CD14-positive monocyte (primary cell): ENCODE data around the gene PRIMPOL. TPM values are rescaled to one million over a fixed set of nuclear protein-coding genes. Genes with fewer than 3 reads are reported as not detected.

Experiments
- DNase-seq, 3 donors: peaks; one replicate each; pipeline ENCODE4 v3.0.0-alpha.2; 2011 to 2022
- H2AFZ ChIP-seq: 2 replicates; pipeline ENCODE4 v1.6.0; 2012; ENCODE audit warnings: mild to moderate bottlenecking, low read depth, low read length, inconsistent platforms; ENCODE audit not compliant: insufficient read depth, poor library complexity, severe bottlenecking
- H3K27ac ChIP-seq, 2 donors: 1 replicate in 1 of 2; 2 replicates in 1 of 2; pipeline ENCODE4 v1.5.1; 2012 to 2013; ENCODE audit warnings: low read length in 2 of 2, control low read depth in 1 of 2, inconsistent platforms in 1 of 2, low read depth in 1 of 2, mild to moderate bottlenecking in 1 of 2
- H3K27me3 ChIP-seq, 2 donors: one replicate each; pipeline versions ENCODE4 v1.6.0 to v1.6.1; 2011 to 2013; ENCODE audit warnings: low read length in 2 of 2; ENCODE audit not compliant: control insufficient read depth in 2 of 2, insufficient read depth in 2 of 2
- H3K36me3 ChIP-seq, 2 donors: replicated peaks in 1 of 2; 1 replicate in 1 of 2; 2 replicates in 1 of 2; pipeline versions ENCODE4 v1.5.1 to v1.6.1; 2012 to 2013; ENCODE audit warnings: low read length in 2 of 2, control low read depth in 1 of 2, inconsistent platforms in 1 of 2, mild to moderate bottlenecking in 1 of 2; ENCODE audit not compliant: insufficient read depth in 2 of 2, control insufficient read depth in 1 of 2
- H3K4me1 ChIP-seq, 2 donors: 1 replicate in 1 of 2; 2 replicates in 1 of 2; pipeline versions ENCODE4 v1.5.1 to v1.6.1; 2012 to 2013; ENCODE audit warnings: low read length in 2 of 2, control low read depth in 1 of 2, inconsistent platforms in 1 of 2, mild to moderate bottlenecking in 1 of 2, moderate library complexity in 1 of 2; ENCODE audit not compliant: insufficient read depth in 2 of 2, control insufficient read depth in 1 of 2
- H3K4me2 ChIP-seq: replicated peaks from 2 replicates; pipeline ENCODE3; 2012; ENCODE audit warnings: low read length, moderate library complexity, mild to moderate bottlenecking; ENCODE audit not compliant: poor library complexity, severe bottlenecking; ENCODE audit errors: extremely low read depth
- H3K4me3 ChIP-seq, 3 experiments: fragments of 200-600 bp in 1 of 3; sonication (generic) in 1 of 3; replicated peaks in 1 of 3; 1 replicate in 2 of 3; 2 replicates in 1 of 3; pipeline ENCODE4 v1.5.1; 2011 to 2013; ENCODE audit warnings: low read length in 3 of 3, mild to moderate bottlenecking in 3 of 3, control low read depth in 2 of 3, low read depth in 2 of 3, inconsistent platforms in 1 of 3, moderate library complexity in 1 of 3
- H3K79me2 ChIP-seq: 2 replicates; pipeline ENCODE4 v1.6.0; 2012; ENCODE audit warnings: mild to moderate bottlenecking, control low read depth, inconsistent platforms, low read length, moderate library complexity; ENCODE audit not compliant: insufficient read depth
- H3K9ac ChIP-seq: 2 replicates; pipeline ENCODE4 v1.6.0; 2017; ENCODE audit warnings: low read length, mild to moderate bottlenecking; ENCODE audit not compliant: insufficient read depth, poor library complexity, severe bottlenecking
- H3K9me3 ChIP-seq, 2 donors: replicated peaks in 1 of 2; 1 replicate in 1 of 2; 2 replicates in 1 of 2; pipeline versions ENCODE4 v1.5.1 to v1.6.1; 2012 to 2013; ENCODE audit warnings: low read length in 2 of 2, control low read depth in 1 of 2; ENCODE audit not compliant: control insufficient read depth in 1 of 2, insufficient read depth in 1 of 2
- H4K20me1 ChIP-seq: 2 replicates; pipeline ENCODE4 v1.6.0; 2012; ENCODE audit warnings: mild to moderate bottlenecking, low read length, control low read depth, moderate library complexity; ENCODE audit not compliant: insufficient read depth
- H3K27ac Mint-ChIP-seq, 7 donors: one replicate each; pipeline ENCODE4 v1.8.0; 2020; ENCODE audit warnings: mild to moderate bottlenecking in 7 of 7, mixed read lengths in 7 of 7, moderate library complexity in 6 of 7, inconsistent platforms in 2 of 7
- H3K27me3 Mint-ChIP-seq, 3 donors: one replicate each; pipeline ENCODE4 v1.8.0; 2021 to 2022; ENCODE audit warnings: low read depth in 3 of 3, mild to moderate bottlenecking in 3 of 3, mixed read lengths in 3 of 3, moderate library complexity in 3 of 3, inconsistent platforms in 1 of 3
- H3K36me3 Mint-ChIP-seq, 2 donors: one replicate each; pipeline ENCODE4 v1.8.0; 2020; ENCODE audit warnings: mixed read lengths in 2 of 2, inconsistent platforms in 1 of 2, mild to moderate bottlenecking in 1 of 2
- H3K4me1 Mint-ChIP-seq: one replicate; pipeline ENCODE4 v1.8.0; 2020; ENCODE audit warnings: mild to moderate bottlenecking, mixed read lengths
- H3K4me3 Mint-ChIP-seq, 2 donors: one replicate each; pipeline ENCODE4 v1.8.0; 2020; ENCODE audit warnings: mild to moderate bottlenecking in 2 of 2, mixed read lengths in 2 of 2, moderate library complexity in 1 of 2
- H3K9me3 Mint-ChIP-seq, 7 donors: one replicate each; pipeline ENCODE4 v1.8.0; 2020 to 2022; ENCODE audit warnings: mixed read lengths in 7 of 7, mild to moderate bottlenecking in 6 of 7, moderate library complexity in 6 of 7, inconsistent platforms in 2 of 7
- WGBS: methylation state at CpG from one replicate; pipeline ENCODE4 v1.1.5; 2013; ENCODE audit warnings: missing lambda C conversion rate; ENCODE audit not compliant: insufficient coverage; 5-methylcytosine and 5-hydroxymethylcytosine counted together
- intact Hi-C, 2 donors: fragments of 100-400 bp; cut with micrococcal nuclease; formaldehyde crosslinking; loops; one replicate each; pipeline versions ENCODE4 v1.15.0 to v1.15.1; 2023
- polyA plus RNA-seq, 3 donors: library from polyadenylated mRNA; depleted of rRNA in 1 of 3; unstranded in 2 of 3; stranded (reverse) in 1 of 3; fragments of 300-500 nt in 2 of 3; fragments of >200 nt in 1 of 3; fragmentation: Illumina TruSeq in 2 of 3; gene quantifications; 1 replicate in 2 of 3; 2 replicates in 1 of 3; pipeline ENCODE4 v1.2.3, GENCODE V29; 2012 to 2021
- TF ChIP-seq, protein P1 (sequence below): fragments of 200-600 bp; IDR thresholded peaks from one replicate; pipeline ENCODE4 v1.8.0; 2022; ENCODE audit warnings: antibody characterized with exemption, mild to moderate bottlenecking

PRIMPOL gene
- polyA plus RNA-seq, 3 donors, result 7.0 to 10.5 (median 10.0) TPM

DNA sequence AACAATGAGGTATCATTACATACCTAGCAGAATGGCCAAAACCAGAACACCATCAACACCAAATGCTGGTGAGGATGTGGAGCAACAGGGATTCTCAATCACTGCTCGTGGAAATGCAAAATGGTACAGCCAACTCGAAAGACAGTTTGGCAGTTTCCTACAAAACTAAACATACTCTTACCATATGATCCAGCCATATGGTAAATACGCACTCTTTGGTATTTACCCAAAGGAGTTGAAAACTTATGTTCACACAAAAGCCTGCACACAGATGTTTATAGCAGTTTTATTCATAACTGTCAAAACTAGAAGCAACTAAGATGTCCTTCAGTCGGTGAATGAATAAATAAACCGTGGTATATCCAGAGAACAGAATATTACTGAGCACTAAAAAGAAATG, 8.1 kb upstream of the PRIMPOL start:
- intact Hi-C loops, result loop anchor here in 1 of 2 donors (10.0 kb wide), 1 partner anchor 377 kb away; no protein-coding TSS in a partner anchor
- H3K9me3 Mint-ChIP-seq, result no peaks in the 10 kb centered on the region
- H3K4me1 Mint-ChIP-seq, result peaks cover 17% of the 10 kb centered on the region
- H4K20me1 ChIP-seq, result peaks cover 84% of the 10 kb centered on the region
- no peaks in the 10 kb centered on the region for H3K27me3 Mint-ChIP-seq
- no peak overlapping the region for H3K4me3 Mint-ChIP-seq
- H3K27ac Mint-ChIP-seq, result no peak overlapping the region
- WGBS, result no CpG with 5 or more reads among the region's 5 CpGs
- no peak for DNase-seq
- TF ChIP-seq, protein P1, sequence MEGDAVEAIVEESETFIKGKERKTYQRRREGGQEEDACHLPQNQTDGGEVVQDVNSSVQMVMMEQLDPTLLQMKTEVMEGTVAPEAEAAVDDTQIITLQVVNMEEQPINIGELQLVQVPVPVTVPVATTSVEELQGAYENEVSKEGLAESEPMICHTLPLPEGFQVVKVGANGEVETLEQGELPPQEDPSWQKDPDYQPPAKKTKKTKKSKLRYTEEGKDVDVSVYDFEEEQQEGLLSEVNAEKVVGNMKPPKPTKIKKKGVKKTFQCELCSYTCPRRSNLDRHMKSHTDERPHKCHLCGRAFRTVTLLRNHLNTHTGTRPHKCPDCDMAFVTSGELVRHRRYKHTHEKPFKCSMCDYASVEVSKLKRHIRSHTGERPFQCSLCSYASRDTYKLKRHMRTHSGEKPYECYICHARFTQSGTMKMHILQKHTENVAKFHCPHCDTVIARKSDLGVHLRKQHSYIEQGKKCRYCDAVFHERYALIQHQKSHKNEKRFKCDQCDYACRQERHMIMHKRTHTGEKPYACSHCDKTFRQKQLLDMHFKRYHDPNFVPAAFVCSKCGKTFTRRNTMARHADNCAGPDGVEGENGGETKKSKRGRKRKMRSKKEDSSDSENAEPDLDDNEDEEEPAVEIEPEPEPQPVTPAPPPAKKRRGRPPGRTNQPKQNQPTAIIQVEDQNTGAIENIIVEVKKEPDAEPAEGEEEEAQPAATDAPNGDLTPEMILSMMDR, result no peak
- H3K4me2 ChIP-seq, result no peak overlapping the region
- no peak overlapping the region for H2AFZ ChIP-seq
- no peaks in the 10 kb centered on the region for H3K27me3 ChIP-seq
- H3K9ac ChIP-seq, result no peak overlapping the region
- peaks cover 99% of the 10 kb centered on the region for H3K79me2 ChIP-seq
- H3K9me3 ChIP-seq, result no peaks in the 10 kb centered on the region
- H3K4me3 ChIP-seq, result no peak overlapping the region
- peaks cover 32 to 69% of the 10 kb centered on the region in 2 donors for H3K36me3 ChIP-seq
- no peak overlapping the region for H3K27ac ChIP-seq
- no peaks in the 10 kb centered on the region for H3K4me1 ChIP-seq
- peaks cover 55 to 66% of the 10 kb centered on the region in 2 donors for H3K36me3 Mint-ChIP-seq

DNA sequence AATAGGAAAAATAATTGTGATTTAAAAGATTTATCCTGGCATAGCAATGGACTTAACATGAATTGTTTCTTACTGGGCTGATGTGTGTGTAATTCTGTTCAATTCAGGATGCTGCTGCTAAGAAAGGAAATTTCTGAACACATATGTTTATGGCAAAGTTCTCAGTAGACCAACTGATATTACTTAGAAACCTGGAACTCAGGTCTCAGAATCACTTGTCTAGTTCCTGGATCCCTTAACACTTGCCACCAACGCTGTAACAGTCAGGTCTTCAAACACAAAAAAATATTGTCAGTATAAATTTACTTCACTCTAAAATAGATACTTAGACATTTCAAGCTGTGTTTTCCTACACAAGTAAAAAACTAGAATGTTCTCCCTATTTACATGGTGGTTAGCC, 5.8 kb upstream of the PRIMPOL start:
- Histone ChIP-seq H3K27me3 (no peaks in the 10 kb centered on the region), H3K9me3 (no peaks in the 10 kb centered on the region), H3K27ac (no peak overlapping the region), H2AFZ (no peak overlapping the region), H3K4me2 (no peak overlapping the region), H3K9ac (no peak overlapping the region), H3K4me1 (peaks cover 13 to 15% of the 10 kb centered on the region in 2 donors), H3K36me3 (peaks cover 14 to 53% of the 10 kb centered on the region in 2 donors), H3K79me2 (peaks cover 100% of the 10 kb centered on the region), H3K4me3 (no peak overlapping the region), H4K20me1 (peaks cover 80% of the 10 kb centered on the region)
- WGBS, result 100% methylated on average over 1 of the region's 1 CpG
- H3K4me3 Mint-ChIP-seq, result no peak overlapping the region
- H3K36me3 Mint-ChIP-seq, result peaks cover 36 to 50% of the 10 kb centered on the region in 2 donors
- DNase-seq, result no peak
- H3K27ac Mint-ChIP-seq, result no peak overlapping the region
- H3K27me3 Mint-ChIP-seq, result peaks cover 0 to 1% (median 0%) of the 10 kb centered on the region in 3 donors
- no peaks in the 10 kb centered on the region for H3K9me3 Mint-ChIP-seq
- intact Hi-C loops, result loop anchor here in 1 of 2 donors (10.0 kb wide), 1 partner anchor 379 kb away; no protein-coding TSS in a partner anchor
- H3K4me1 Mint-ChIP-seq, result peaks cover 37% of the 10 kb centered on the region
- TF ChIP-seq, protein P1, result no peak
